ENCODE data around the gene SMG5. TPM values are rescaled to one million over a fixed set of nuclear protein-coding genes. Genes with fewer than 3 reads are reported as not detected.

The SMG5 gene
- total and polyA plus RNA-seq, 2 experiments from 2014 or later: 25.9 to 118 TPM

- TF ChIP-seq ZNF462 (CRISPR knock-in tag; IDR thresholded peaks at IDR 0.05): no peak
- no peak for TF ChIP-seq POLR2AphosphoS5 (IDR thresholded peaks at IDR 0.05; ENCODE audit: low read depth)
- TF ChIP-seq EZH2phosphoT487 (IDR thresholded peaks at IDR 0.05; ENCODE audit: unreplicated experiment): no peak
- no peak for TF ChIP-seq STAT1 (IDR thresholded peaks at IDR 0.05; ENCODE audit: unreplicated experiment)
Observed at GRCh38 chr1:156244712-156245111, 37.9 kb downstream of the SMG5 start (continued).

GRCh38 chr1:156244126-156244525, 38.5 kb downstream of the SMG5 start:
- ATAC-seq: no peak
- H3K36me3 Mint-ChIP-seq (ENCODE audit: low read depth): peaks cover 11% of the 10 kb centered on the region
- peaks cover 29% of the 10 kb centered on the region for H3K4me1 Mint-ChIP-seq
- no peak for TF ChIP-seq REST (IDR thresholded peaks at IDR 0.05; ENCODE audit: unreplicated experiment)
- no peak for TF ChIP-seq ZNF331 (CRISPR knock-in tag; IDR thresholded peaks at IDR 0.05; ENCODE audit: low read depth)
- TF ChIP-seq JUNB (IDR thresholded peaks at IDR 0.05; ENCODE audit: unreplicated experiment): no peak
- TF ChIP-seq CREB1 (CRISPR knock-in tag; IDR thresholded peaks at IDR 0.05; ENCODE audit: low read depth): no peak

More at GRCh38 chr1:156244126-156244525, 38.5 kb downstream of the SMG5 start:
- peaks cover 15% of the 10 kb centered on the region for H3F3A ChIP-seq (replicated peaks; ENCODE audit: low read depth)
- H3K27me3 ChIP-seq (ENCODE audit: insufficient read depth): no peaks in the 10 kb centered on the region
- DNase-seq (ENCODE audit: low spot score): no peak
- peaks cover 33% of the 10 kb centered on the region for H3K4me1 ChIP-seq (ENCODE audit: insufficient read depth)
- H4K20me1 ChIP-seq (replicated peaks; ENCODE audit: insufficient read depth): no peaks in the 10 kb centered on the region
- no peaks in the 10 kb centered on the region for H3K9me2 ChIP-seq (ENCODE audit: insufficient read depth)
- Mint-ChIP-seq H3K4me3 (no peak overlapping the region), H3K9me3 (no peaks in the 10 kb centered on the region), H3K27ac (no peak overlapping the region), H3K27me3 (ENCODE audit: insufficient read depth, low read depth, poor library complexity) (peaks cover 22% of the 10 kb centered on the region)
- no peak overlapping the region for H2AFZ ChIP-seq
- H3K36me3 ChIP-seq (ENCODE audit: insufficient read depth): no peaks in the 10 kb centered on the region
- H3K4me3 ChIP-seq: no peak overlapping the region
- no peak overlapping the region for H3K4me2 ChIP-seq
- no peak overlapping the region for H3K27ac ChIP-seq (ENCODE audit: low read depth)
- H3K79me2 ChIP-seq (replicated peaks; ENCODE audit: insufficient read depth): no peaks in the 10 kb centered on the region

All from GM23338 (cell line).